Stimulated activated CD4-positive, alpha-beta T cell treated with anti-CD3 and anti-CD28 coated beads, Interleukin-4, amount 100 ng/mL, for 24 hours (primary cell): ENCODE measurements around the gene TES.
A peak's percentile ranks its signal among the peaks of the same experiment; 100 is the strongest.
"Not testable (repeated sequence)": the region's sequence is repeated elsewhere in the genome, so short reads cannot be mapped to it uniquely, and the experiment has no call there.

ENCODE experiments used
- DNase-seq: peaks from one replicate; pipeline ENCODE4 v3.0.0-alpha.2; 2020

TES gene

DNA sequence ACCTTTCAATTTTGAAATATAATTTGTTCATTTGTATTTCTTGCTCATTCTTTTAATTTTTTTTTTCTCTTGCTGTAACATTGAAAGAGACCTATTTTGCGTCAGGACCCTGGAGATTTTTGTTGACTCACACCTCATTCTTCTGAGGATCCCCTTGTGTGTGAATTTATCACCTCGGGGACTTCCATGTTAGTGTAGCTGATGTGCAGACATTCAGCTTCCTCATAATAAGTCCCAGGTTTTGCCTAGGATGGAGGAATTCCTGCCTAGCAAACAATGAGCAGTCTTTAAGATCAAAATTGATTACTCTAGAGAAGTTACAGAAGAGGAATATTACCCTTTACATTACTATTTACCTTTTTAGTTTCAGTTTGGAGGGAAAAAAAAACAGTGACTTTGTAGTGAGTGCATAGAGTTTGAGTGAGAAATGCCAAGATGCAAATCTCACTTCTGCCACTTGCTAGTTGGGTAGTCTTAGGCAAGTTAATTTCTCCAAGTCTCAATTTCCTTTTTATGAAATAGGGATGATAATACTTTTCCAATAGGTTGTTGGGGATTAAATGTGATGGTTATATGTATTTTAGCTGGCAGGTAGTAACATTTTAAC is 14.3 kb downstream of the TES start:
- DNase-seq = no peak

- DNase-seq = no peak
These were observed 15.5 kb downstream of the TES start for GRCh38 chr7:116225860-116226259.

- DNase-seq = no peak
These were observed 16.3 kb downstream of the TES start for GRCh38 chr7:116226664-116227063.

DNA sequence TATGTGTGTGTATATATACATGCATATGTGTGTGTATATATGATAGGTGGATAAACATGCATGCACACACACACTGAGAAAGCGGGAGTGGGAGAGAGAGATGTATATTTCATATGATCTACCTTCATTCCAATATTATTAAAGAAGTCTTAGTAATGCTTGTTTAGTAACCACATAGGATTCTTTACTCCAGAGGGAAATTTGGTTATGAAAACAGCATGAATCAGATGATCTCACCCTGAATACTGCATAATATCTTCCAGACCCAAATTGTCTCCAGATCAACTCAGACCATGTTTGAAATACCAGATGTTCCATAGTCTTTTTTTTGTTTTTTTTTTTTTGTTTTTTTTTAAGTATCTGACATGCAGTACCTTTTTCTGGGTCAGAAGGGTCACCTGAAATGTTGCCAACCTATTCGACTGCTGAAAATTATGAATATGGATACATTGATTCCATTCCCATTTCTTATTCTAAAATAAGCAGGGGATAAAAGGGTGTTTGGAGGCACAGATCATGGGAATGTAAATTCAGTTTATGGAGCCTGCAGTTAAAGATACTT is 17.4 kb downstream of the TES start:
- no peak for DNase-seq

DNA sequence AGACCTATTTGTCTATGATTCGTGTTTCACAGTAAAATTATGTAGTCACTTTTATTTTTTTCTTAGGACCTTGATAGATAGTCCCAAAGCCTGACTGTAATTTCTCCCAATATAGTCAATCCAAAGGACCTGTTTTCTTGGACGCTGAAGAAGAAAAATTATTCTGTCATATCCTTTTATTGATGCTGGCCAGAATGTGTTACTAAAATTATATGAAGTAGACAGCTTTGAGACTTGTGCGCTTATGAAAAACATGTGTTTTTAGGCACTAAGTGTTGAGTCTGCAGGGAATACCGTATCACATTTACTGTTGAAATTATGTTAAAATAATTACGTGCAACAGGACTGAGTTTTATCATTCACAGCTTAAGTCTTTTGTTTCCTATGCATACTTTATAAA is 17.9 kb downstream of the TES start:
- DNase-seq = no peak

DNA sequence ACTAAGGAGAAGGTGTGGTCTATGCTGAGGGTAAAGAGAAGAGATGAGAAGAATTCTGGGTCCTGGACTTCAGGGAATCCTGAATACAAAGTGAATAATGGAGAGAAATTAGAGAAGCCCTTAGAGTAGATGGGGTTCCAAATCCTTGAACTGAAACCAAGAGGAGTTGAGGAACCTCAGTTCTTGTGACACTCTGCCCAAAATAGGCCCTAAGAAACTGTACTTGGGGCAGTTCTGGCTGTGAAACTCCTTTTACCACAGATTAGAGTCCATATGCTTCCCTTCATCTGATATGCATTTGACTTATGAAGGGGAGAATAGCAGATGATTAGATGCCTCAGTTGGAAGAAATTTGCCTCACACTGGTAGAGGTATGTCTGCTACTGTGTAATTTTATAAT is 19.0 kb downstream of the TES start:
- no peak for DNase-seq

DNA sequence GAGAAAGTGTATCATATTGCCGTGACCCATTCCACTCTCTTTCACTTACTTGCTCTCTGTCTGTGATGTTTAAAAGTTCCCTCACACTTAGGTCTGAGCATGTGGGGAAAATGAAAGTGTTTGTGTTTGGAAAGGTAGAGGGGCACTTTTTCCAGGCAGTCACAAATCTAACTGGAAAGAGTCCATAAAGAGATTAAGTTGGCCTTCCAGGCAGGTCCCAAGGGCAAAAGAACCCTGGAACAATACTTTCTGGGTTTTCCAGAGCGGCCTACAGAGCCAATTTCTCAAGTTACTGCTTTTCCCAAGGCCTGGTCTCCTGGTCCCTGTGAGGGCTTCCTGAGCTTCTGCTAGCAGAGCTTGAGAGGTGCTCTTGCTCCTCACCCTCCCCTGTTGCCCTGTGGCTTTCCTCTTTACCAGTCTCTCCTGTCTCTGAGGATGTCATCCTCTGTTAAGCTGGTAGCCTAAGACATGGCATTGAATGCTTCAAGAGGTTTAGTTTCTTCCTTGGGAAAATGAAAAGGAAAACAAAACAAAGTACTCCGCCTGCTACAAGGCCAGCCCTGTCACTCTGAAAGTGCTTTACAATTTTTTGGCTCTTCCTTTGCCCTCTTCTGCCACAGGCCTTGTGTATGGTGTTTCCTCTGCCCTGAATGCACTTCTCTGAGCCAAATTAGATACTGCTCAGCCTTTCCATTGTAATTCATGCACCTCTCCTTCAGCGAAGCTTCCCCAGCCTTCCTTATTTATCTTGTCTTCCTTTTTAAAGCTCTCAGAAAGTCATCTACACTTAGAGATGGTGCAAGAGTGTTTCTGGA is 20.1 kb downstream of the TES start:
- DNase-seq = no peak

DNA sequence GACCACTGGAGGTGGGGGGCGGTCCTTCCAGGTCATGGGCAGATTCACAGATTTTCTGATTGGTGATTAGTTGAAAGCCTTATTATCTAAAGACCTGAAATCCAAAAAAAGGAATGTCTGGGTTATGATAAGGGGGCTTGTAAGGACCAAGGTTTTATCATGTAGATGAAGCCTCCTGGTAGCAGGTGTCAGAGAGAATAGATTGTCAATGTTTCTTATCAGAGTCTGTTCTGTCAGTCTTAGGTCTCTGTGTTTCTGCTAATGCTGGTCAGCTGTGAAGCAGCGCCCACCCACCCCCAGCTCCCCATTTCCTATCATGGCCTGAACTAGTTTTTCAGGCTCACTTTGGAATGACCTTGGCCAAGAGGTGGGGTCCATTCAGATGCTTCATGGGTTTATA is 21.2 kb downstream of the TES start:
- DNase-seq = no peak

DNA sequence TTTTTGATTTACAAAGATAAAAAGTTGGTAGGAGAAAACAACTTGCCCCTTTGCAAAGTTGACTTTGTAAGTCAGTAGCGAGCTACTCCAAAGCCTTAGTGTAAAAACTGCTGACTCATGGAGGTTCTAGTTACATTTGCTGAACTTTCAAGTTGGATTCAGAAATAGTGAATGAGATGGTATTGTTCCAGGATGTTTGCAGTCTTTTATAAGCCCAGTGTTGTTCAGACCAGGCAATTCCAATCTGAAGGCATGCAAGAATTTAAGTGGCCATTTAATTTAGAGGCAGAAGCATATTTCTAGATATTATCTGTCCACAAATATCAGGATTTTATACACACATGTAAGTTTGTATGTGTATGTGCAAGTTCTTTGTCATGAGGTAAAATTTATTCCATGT is 21.6 kb downstream of the TES start:
- no peak for DNase-seq

DNA sequence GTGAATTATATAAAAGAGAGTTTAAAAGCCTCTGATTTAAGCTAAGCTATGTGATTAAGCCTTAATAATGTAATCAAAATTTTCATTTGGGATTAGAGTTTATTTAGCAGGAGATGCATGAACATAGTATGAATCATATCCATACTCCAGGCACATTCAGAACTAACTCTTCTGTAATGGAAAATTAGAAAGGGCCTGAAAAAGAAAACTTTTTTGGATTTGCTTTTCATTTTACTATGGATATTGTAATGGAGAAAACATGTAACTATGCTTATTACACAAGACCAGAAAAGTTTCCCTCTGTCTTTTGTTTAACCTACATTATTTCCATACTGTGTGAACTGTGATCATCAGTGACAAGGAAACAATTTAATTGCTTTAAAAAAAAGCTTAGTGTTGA is 22.0 kb downstream of the TES start:
- DNase-seq = no peak

DNA sequence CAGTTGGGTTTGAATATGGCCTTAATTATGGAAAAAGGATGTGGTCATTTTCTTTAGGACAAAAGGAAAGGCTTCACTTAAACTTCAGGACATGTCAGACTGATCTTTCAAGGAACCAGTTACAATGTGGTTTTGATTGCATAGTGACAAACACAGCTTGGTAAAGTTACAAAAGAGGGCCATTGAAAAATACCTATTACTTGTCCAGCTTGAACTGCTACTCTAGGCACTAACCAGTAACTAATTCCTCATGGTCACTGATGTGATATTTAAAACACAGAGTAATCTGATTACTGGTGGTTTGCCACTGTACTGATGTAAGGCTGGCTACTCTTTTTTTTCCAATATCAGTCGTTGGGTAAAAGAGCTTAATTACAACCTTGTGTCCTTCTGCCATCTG is 22.6 kb downstream of the TES start:
- no peak for DNase-seq

- DNase-seq = no peak
These were observed 24.3 kb downstream of the TES start for GRCh38 chr7:116234517-116235200.

- DNase-seq = no peak
These were observed 25.0 kb downstream of the TES start for GRCh38 chr7:116235380-116235779.

DNA sequence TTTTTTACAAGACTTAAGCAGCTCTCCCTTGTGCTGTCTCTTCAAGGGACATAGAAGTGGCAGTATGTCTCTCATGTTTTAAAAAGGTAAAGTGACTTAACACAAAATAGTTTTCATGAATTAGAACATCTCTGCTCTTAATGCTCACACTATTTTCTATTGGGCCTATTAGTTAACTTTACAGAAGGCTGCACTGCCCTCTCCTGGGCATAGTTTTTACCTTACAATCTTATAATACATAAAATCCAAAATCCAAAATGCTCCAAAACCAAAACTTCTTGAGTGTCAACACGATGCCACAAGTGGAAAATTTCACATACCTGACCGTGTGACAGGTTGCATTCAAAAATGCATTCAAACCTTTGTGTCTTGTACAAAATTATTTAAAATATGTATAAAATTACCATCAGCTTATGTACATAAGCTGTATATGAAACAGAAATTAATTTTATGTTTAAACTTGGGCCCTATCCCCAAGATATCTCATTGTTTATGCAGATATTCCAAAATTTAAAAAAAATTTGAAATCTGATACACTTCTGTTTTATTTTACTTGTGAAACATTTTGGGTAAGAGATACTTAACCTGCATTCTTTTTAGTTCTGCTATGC is 25.8 kb downstream of the TES start:
- peak; percentile 65 for DNase-seq

GRCh38 chr7:116239020-116239419 is 28.7 kb downstream of the TES start:
- DNase-seq = no peak

GRCh38 chr7:116239434-116239833 is 29.1 kb downstream of the TES start:
- no peak for DNase-seq

- no peak for DNase-seq
These were observed 29.8 kb downstream of the TES start for GRCh38 chr7:116240024-116240668.

- no peak for DNase-seq
These were observed 31.0 kb downstream of the TES start for GRCh38 chr7:116241291-116241690.

GRCh38 chr7:116242178-116242577 is 31.8 kb downstream of the TES start:
- no peak for DNase-seq

DNA sequence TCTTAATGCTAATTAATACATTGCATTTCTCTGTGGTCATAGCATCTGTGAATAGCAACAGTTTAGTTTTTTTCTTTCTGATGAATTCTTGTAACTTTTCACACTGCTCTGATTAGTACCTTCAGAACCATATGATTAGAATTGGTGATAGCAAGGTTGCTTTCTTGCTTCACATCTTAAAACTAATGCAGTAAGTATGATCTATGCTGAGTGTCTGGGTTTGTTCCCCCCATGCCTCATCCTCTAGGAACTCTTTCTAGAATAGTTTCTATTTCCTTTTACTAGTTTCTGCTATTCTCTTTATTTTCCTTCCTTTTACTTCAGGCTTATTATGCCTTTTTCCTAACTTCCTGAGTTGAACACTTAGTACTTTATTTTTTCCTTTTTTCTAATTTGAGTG is 32.4 kb downstream of the TES start:
- no peak for DNase-seq

- not testable (repeated sequence) for DNase-seq
These were observed 34.5 kb downstream of the TES start for GRCh38 chr7:116244803-116245202.

- no peak for DNase-seq
These were observed 36.0 kb downstream of the TES start for GRCh38 chr7:116246357-116246756.
